ENCODE results near the gene RHOT1. TPM values are rescaled to one million over a fixed set of nuclear protein-coding genes. Genes with fewer than 3 reads are reported as not detected.
"Not testable (repeated sequence)": the region's sequence is repeated elsewhere in the genome, so short reads cannot be mapped to it uniquely, and the experiment has no call there.

RHOT1 gene
- total RNA-seq, 2 experiments from 2014 or later, result 23.3 to 34.1 TPM

- H3K27ac Mint-ChIP-seq, result peak overlapping the region; percentile 38
- POLR2A ChIA-PET, result no interaction called here
- intact Hi-C loops (cut with DNase I, micrococcal nuclease), result loop anchor here in 1 of 2 experiments (5.0 kb wide), 1 partner anchor 188 kb away; the partner anchor contains the start of gene SUZ12
- CTCF ChIA-PET, result interaction anchor here (0.6 to 5.3 kb wide), 2 partner anchors 15 to 48 kb away, joined by 3 to 60 read pairs; partner anchors contain the start of gene RHOT1
- no peaks in the 10 kb centered on the region for H3K9me3 Mint-ChIP-seq (ENCODE audit: low read depth)
- no peak overlapping the region for H3K4me3 Mint-ChIP-seq
- no peak for ATAC-seq
- H3K4me1 Mint-ChIP-seq, result peaks cover 15% of the 10 kb centered on the region
- no peak for DNase-seq
- H3K27me3 Mint-ChIP-seq, result no peaks in the 10 kb centered on the region
- peaks cover 7% of the 10 kb centered on the region for H3K36me3 Mint-ChIP-seq (ENCODE audit: low read depth)
Observed at GRCh38 chr17:32124985-32125847, 17.1 kb upstream of the RHOT1 start.

- H3K36me3 Mint-ChIP-seq (ENCODE audit: low read depth), result peaks cover 7% of the 10 kb centered on the region
- no peak overlapping the region for H3K4me3 Mint-ChIP-seq
- POLR2A ChIA-PET, result no interaction called here
- intact Hi-C loops (cut with DNase I, micrococcal nuclease), result loop anchor here in 1 of 2 experiments (5.0 kb wide), 1 partner anchor 188 kb away; the partner anchor contains the start of gene SUZ12
- H3K9me3 Mint-ChIP-seq (ENCODE audit: low read depth), result no peaks in the 10 kb centered on the region
- CTCF ChIA-PET, result interaction anchor here (5.3 kb wide), 1 partner anchor 15 kb away, joined by 60 read pairs; the partner anchor contains the start of gene RHOT1
- peak overlapping the region; percentile 99 for H3K27ac Mint-ChIP-seq
- DNase-seq (no peak), ATAC-seq (no peak)
- peaks cover 15% of the 10 kb centered on the region for H3K4me1 Mint-ChIP-seq
- H3K27me3 Mint-ChIP-seq, result no peaks in the 10 kb centered on the region
Observed at GRCh38 chr17:32125848-32126153, 16.5 kb upstream of the RHOT1 start.

- CTCF ChIA-PET, result interaction anchor here (0.6 to 5.3 kb wide), 3 partner anchors 10 to 98 kb away, joined by 3 to 60 read pairs (median 3); partner anchors contain the start of gene RHOT1
- POLR2A ChIA-PET, result no interaction called here
- H3K36me3 Mint-ChIP-seq (ENCODE audit: low read depth), result peaks cover 7% of the 10 kb centered on the region
- H3K27me3 Mint-ChIP-seq, result no peaks in the 10 kb centered on the region
- peaks cover 15% of the 10 kb centered on the region for H3K4me1 Mint-ChIP-seq
- no peak for ATAC-seq
- H3K4me3 Mint-ChIP-seq, result no peak overlapping the region
- DNase-seq, result no peak
- no peaks in the 10 kb centered on the region for H3K9me3 Mint-ChIP-seq (ENCODE audit: low read depth)
- intact Hi-C loops (cut with DNase I, micrococcal nuclease), result loop anchor here in 1 of 2 experiments (5.0 kb wide), 1 partner anchor 189 kb away; the partner anchor contains the start of gene SUZ12
- peak overlapping the region; percentile 99 for H3K27ac Mint-ChIP-seq
Observed at GRCh38 chr17:32126325-32126724, 16.0 kb upstream of the RHOT1 start.

- no peak for ATAC-seq
- POLR2A ChIA-PET, result no interaction called here
- no peaks in the 10 kb centered on the region for H3K9me3 Mint-ChIP-seq (ENCODE audit: low read depth)
- no peaks in the 10 kb centered on the region for H3K27me3 Mint-ChIP-seq
- peak overlapping the region; percentile 96 for H3K4me3 Mint-ChIP-seq
- CTCF ChIA-PET, result interaction anchor here (0.6 to 5.3 kb wide), 3 partner anchors 9 to 97 kb away, joined by 3 to 60 read pairs (median 3); partner anchors contain the start of gene RHOT1
- peaks cover 7% of the 10 kb centered on the region for H3K36me3 Mint-ChIP-seq (ENCODE audit: low read depth)
- peak overlapping the region; percentile 99 for H3K27ac Mint-ChIP-seq
- intact Hi-C loops (cut with DNase I, micrococcal nuclease), result loop anchor here in 1 of 2 experiments (1.0 to 5.0 kb wide), 2 partner anchors 16 to 189 kb away; partner anchors contain the start of genes RHOT1 and SUZ12
- DNase-seq, result no peak
- peaks cover 15% of the 10 kb centered on the region for H3K4me1 Mint-ChIP-seq
Observed at GRCh38 chr17:32126746-32127145, 15.6 kb upstream of the RHOT1 start.

- ChIA-PET POLR2A (no interaction called here), CTCF (interaction anchor here (0.6 to 5.3 kb wide), 4 partner anchors 9 to 120 kb away, joined by 3 to 60 read pairs (median 3); partner anchors contain the start of genes LRRC37B and RHOT1)
- intact Hi-C loops (cut with DNase I, micrococcal nuclease), result loop anchor here in 1 of 2 experiments (1.0 to 5.0 kb wide), 2 partner anchors 15 to 190 kb away; partner anchors contain the start of genes RHOT1 and SUZ12
Observed at GRCh38 chr17:32127158-32127897, 15.0 kb upstream of the RHOT1 start.

GRCh38 chr17:32128470-32128869 is 13.8 kb upstream of the RHOT1 start:
- ATAC-seq; H3K36me3 Mint-ChIP-seq (ENCODE audit: low read depth); H3K27me3 Mint-ChIP-seq; DNase-seq; H3K9me3 Mint-ChIP-seq (ENCODE audit: low read depth): not testable (repeated sequence)
- peaks cover 15% of the 10 kb centered on the region for H3K4me1 Mint-ChIP-seq
- CTCF ChIA-PET, result interaction anchor here (0.7 to 5.3 kb wide), 3 partner anchors 12 to 121 kb away, joined by 3 to 60 read pairs (median 6); partner anchors contain the start of genes LRRC37B and RHOT1
- POLR2A ChIA-PET, result interaction anchor here (0.7 kb wide), 1 partner anchor 43 kb away, joined by 3 read pairs; no protein-coding TSS in a partner anchor
- peak overlapping the region; percentile 42 for H3K27ac Mint-ChIP-seq
- intact Hi-C loops (cut with DNase I, micrococcal nuclease), result loop anchor here in 1 of 2 experiments (5.0 kb wide), 1 partner anchor 191 kb away; the partner anchor contains the start of gene SUZ12
- H3K4me3 Mint-ChIP-seq, result peak overlapping the region; percentile 96

More at GRCh38 chr17:32127158-32127897, 15.0 kb upstream of the RHOT1 start:
- Mint-ChIP-seq H3K27me3 (no peaks in the 10 kb centered on the region), H3K27ac (peak overlapping the region; percentile 99), H3K9me3 (ENCODE audit: low read depth) (no peaks in the 10 kb centered on the region), H3K4me1 (peaks cover 15% of the 10 kb centered on the region), H3K36me3 (ENCODE audit: low read depth) (peaks cover 7% of the 10 kb centered on the region), H3K4me3 (peak overlapping the region; percentile 96)
- DNase-seq (peak; percentile 91), ATAC-seq (peak; percentile 99)

GRCh38 chr17:32135497-32136117 is 6.7 kb upstream of the RHOT1 start:
- not testable (repeated sequence) for H3K9me3 Mint-ChIP-seq (ENCODE audit: low read depth)
- intact Hi-C loops (cut with DNase I, micrococcal nuclease), result loop anchor here (5.0 to 10.0 kb wide), 2 partner anchors 68 to 71 kb away; no protein-coding TSS in a partner anchor

GRCh38 chr17:32136856-32137255 is 5.4 kb upstream of the RHOT1 start:
- H3K36me3 Mint-ChIP-seq (ENCODE audit: low read depth), result no peaks in the 10 kb centered on the region
- no peaks in the 10 kb centered on the region for H3K27me3 Mint-ChIP-seq
- no peaks in the 10 kb centered on the region for H3K9me3 Mint-ChIP-seq (ENCODE audit: low read depth)
- peak; percentile 59 for ATAC-seq
- peaks cover 20% of the 10 kb centered on the region for H3K4me1 Mint-ChIP-seq
- no peak overlapping the region for H3K4me3 Mint-ChIP-seq
- no peak overlapping the region for H3K27ac Mint-ChIP-seq
- ChIA-PET POLR2A (no interaction called here), CTCF (interaction anchor here (0.7 to 1.3 kb wide), 4 partner anchors 17 to 327 kb away, joined by 3 to 4 read pairs (median 4); partner anchors contain the start of gene LRRC37B)
- intact Hi-C loops (cut with DNase I, micrococcal nuclease), result loop anchor here (5.0 to 10.0 kb wide), 2 partner anchors 70 to 72 kb away; no protein-coding TSS in a partner anchor
- peak; percentile 30 for DNase-seq

More at GRCh38 chr17:32135497-32136117, 6.7 kb upstream of the RHOT1 start:
- POLR2A ChIA-PET; H3K4me3 Mint-ChIP-seq; H3K27ac Mint-ChIP-seq; H3K27me3 Mint-ChIP-seq; ATAC-seq; H3K36me3 Mint-ChIP-seq (ENCODE audit: low read depth): not testable (repeated sequence)
- peak; percentile 64 for DNase-seq
- peaks cover 13% of the 10 kb centered on the region for H3K4me1 Mint-ChIP-seq
- CTCF ChIA-PET, result interaction anchor here (0.6 to 1.3 kb wide), 6 partner anchors 9 to 362 kb away, joined by 3 to 5 read pairs (median 4); partner anchors contain the start of gene LRRC37B

GRCh38 chr17:32139504-32139903 is 2.8 kb upstream of the RHOT1 start:
- H3K9me3 Mint-ChIP-seq (ENCODE audit: low read depth); ATAC-seq; H3K4me3 Mint-ChIP-seq; DNase-seq; H3K36me3 Mint-ChIP-seq (ENCODE audit: low read depth); POLR2A ChIA-PET; H3K27ac Mint-ChIP-seq; H3K27me3 Mint-ChIP-seq: not testable (repeated sequence)
- CTCF ChIA-PET, result interaction anchor here (0.6 to 4.5 kb wide), 13 partner anchors 11 to 274 kb away, joined by 3 to 60 read pairs (median 5); partner anchors contain the start of genes LRRC37B and UTP6
- peaks cover 32% of the 10 kb centered on the region for H3K4me1 Mint-ChIP-seq
- intact Hi-C loops (cut with DNase I, micrococcal nuclease), result loop anchor here (2.0 to 10.0 kb wide), 3 partner anchors 72 to 131 kb away; no protein-coding TSS in a partner anchor

- Mint-ChIP-seq H3K27ac (peak overlapping the region; percentile 67), H3K27me3 (no peaks in the 10 kb centered on the region), H3K36me3 (ENCODE audit: low read depth) (no peaks in the 10 kb centered on the region), H3K4me3 (peak overlapping the region; percentile 99), H3K9me3 (ENCODE audit: low read depth) (no peaks in the 10 kb centered on the region), H3K4me1 (peaks cover 35% of the 10 kb centered on the region)
- intact Hi-C loops (cut with DNase I, micrococcal nuclease), result loop anchor here in 1 of 2 experiments (5.0 kb wide), 1 partner anchor 584 kb away; no protein-coding TSS in a partner anchor
- CTCF ChIA-PET, result interaction anchor here (0.6 to 4.5 kb wide), 6 partner anchors 14 to 555 kb away, joined by 3 to 60 read pairs (median 4); partner anchors contain the start of genes LRRC37B and UTP6
- POLR2A ChIA-PET, result no interaction called here
- DNase-seq, result no peak
- no peak for ATAC-seq
Observed at GRCh38 chr17:32141258-32141657, 1.0 kb upstream of the RHOT1 start.
